T-helper 1 cell treated with Interleukin-12 subunit alpha and Interleukin-12 subunit beta and Interleukin-4 antibody, amounts not matched to agents 30 ng/mL and 1 ng/mL, for 36 hours (primary cell): ENCODE measurements around the gene DNAJC28. TPM values are rescaled to one million over a fixed set of nuclear protein-coding genes. Genes with fewer than 3 reads are reported as not detected.
"Not testable (repeated sequence)": the region's sequence is repeated elsewhere in the genome, so short reads cannot be mapped to it uniquely, and the experiment has no call there.

Source experiments
- intact Hi-C: fragments of 100-400 bp; cut with micrococcal nuclease; formaldehyde crosslinking; loops from one replicate; pipeline ENCODE4 v1.15.1; 2024
- total RNA-seq: library from RNA; stranded (reverse); gene quantifications from 2 replicates; pipeline ENCODE4 v1.2.3, GENCODE V29; 2022

The DNAJC28 gene
- total RNA-seq, 1 donor from 2014 or later, result 0.15 TPM

DNA sequence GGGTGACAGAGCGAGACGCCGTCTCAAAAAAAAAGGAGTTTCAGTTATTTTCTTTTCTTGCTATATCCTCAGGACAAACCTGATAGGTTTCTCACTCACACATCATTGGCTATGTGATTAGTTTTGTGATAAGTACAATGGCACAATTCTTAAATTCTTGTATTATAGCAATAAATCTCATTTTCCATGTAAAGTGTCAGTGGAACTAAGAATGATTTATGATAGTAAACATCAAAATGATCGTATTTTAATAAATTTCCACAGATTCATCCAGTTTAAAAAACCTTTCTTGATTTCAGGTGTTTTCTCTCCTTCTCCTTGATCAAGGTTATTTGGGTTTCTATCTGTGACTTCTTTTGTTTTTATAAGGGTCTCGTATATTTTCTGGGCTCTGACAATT lies 3.5 kb downstream of the DNAJC28 start:
- intact Hi-C loops, result no loop called here

DNA sequence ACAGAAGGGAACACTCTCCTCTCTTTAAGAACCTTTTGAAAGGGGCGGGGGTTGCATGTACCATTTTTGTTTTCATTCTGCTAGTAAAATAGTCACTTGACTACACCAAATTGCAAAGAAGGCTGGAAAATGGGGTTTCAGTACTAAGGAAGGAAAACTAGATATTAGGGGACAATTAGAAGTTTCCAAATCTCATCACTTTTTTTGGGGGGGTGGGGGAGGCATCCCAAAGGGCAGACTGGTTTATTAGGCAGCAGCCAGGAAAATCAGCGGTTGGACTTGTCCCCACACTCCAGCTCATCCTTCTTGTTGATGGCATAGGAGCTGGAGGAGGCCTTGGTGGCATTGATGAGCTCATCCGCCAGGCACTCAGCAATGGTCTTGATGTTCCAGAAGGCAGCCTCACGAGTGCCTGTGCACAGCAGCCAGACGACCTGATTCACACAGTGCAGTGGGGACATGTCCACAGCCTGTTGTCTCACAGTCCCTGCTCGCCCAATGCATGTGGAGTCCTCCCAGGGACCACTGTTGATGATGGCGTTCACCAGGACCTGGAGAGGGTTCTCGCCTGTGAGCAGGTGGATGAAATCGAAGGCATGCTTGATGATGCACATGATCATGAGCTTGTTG lies 10.1 kb downstream of the DNAJC28 start:
- intact Hi-C loops, result no loop called here

DNA sequence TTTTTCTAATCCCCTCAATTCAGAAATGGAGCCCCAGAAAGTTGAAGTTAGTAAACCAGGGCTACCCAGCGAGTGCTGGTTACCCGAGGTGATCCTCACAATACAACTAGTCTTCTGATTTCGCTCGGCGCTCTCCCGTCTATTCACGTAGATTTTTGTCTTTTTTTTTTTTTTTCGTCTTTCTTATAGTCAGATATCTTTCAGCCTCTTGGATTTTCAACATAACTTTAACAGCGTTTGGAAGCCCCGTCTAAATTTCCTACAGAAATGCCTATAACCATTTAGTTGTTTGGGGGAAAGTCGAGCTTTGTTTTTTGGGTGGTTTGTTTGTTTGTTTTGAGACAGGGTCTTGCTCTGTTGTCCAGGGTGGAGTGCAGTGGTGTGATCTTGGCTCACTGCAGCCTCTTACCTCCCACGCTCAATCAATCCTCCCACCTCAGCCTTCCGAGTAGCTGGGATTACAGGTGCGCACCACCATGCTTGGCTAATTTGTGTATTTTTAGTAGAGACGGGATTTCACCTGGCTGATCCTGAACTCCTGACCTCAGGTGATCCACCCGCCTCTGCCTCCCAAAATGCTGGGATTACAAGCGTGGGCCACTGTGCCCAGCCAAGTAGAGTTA lies 10.9 kb downstream of the DNAJC28 start:
- intact Hi-C loops, result loop anchor here (1.0 kb wide), 5 partner anchors 11 to 162 kb away; partner anchors contain the start of genes DNAJC28, DONSON, GART and IFNAR1

DNA sequence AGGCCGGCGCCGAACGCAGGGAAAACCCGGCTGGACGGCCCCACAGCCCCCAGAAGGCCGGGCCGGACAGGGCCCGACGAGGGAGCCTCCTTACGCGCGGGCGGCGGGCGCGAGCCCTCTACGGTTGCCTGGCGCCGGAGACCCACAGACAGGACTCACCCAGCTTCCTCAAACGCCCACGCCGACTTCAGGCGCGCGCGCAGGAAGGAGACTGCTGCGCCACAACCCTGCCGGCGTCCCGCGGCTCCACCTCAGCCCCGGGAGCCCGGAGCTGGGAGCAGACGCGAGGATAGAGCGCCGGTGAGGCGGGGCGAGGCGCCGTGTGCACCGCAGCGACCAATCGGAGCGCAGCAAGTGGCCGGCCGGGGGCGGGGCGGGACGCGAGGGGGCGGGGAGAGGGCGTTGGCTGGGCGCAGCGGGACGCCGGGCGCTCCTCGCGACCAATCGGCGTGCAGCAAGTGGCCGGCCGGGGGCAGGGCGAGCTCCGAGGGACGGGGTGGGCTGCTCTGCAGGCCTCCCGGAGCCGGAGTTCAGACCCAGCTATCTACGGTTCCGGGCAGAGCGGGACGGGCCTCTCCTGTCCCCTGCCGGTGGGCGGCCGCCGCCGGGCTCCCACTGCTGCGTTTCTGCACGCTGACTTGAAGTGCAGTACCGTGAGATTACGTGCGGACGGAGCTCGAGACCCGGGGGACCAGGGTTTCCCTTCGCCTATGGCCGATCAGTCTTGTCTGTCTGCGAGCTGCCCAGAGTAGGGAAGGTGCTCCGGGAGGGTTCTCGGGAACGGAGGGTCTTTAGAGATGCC lies 11.6 kb downstream of the DNAJC28 start, which contains the start of gene TMEM50B:
Gene TMEM50B (minus strand): TSS at position 296 of the 802 bp plus-strand sequence. CDS start 11,089 bp downstream, outside the sequence.
- intact Hi-C loops, result loop anchor here (1.0 to 5.0 kb wide), 12 partner anchors 11 to 1201 kb away; partner anchors contain the start of genes DNAJC28, DONSON, GART and IFNAR1

DNA sequence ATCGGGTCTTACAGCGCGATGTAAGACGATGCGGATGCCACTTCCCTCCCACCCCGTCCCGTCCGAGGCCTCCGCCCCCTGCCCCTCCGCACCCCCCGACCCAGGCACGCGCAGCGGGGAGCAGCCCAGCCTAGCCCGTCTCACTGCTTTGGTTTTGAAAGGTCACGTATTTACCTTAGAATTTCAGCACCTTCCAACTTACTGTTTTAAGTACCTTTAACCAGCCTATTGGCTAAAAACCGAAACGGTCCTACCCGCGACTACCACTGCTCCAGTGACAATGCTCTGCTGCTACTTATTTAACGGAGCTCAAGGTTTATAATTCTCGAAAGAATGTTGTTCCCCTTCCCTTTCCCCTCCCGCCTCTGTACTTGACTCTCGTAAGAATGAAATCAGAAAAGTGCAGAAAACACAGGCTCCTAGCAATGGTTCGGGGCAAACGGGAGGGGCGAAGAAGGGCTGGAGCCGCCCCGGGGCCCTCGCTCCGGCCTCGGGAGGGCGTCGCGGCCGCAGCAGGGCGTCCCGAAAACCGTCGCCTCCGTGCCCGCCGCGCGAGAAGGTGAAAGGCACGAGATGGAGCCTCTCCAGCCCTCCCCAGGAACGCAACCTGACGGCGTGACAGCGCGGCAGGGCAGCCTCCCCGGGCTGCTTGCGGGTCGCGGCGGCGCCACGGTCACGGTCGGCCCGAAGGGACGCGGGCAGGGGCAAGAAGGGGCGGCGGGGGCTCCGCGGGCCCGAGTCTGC lies 12.4 kb downstream of the DNAJC28 start:
- intact Hi-C loops, result loop anchor here (1.0 to 5.0 kb wide), 7 partner anchors 35 to 1200 kb away; partner anchors contain the start of genes IFNGR2, MIS18A, SYNJ1 and URB1

DNA sequence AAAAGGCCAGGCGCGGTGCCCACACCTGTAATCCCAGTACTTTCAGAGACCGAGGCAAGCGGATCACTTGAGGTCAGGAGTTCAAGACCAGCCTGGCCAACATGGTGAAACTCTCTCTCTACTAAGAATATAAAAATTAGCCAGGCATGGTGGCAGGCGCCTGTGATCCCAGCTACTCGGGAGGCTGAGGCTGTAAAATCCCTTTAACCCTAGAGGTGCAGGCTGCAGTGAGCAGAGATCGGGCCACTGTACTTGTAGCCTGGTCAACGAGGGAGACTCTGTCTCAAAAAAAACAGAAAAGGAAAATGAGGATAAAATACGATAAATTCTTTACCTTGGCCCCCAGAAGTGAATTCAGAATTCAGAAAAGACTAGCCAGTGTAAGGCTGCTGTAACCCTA lies 13.3 kb downstream of the DNAJC28 start:
- intact Hi-C loops, result loop anchor here (5.0 kb wide), 3 partner anchors 76 to 1086 kb away; partner anchors contain the start of genes IFNGR2, SYNJ1 and URB1

DNA sequence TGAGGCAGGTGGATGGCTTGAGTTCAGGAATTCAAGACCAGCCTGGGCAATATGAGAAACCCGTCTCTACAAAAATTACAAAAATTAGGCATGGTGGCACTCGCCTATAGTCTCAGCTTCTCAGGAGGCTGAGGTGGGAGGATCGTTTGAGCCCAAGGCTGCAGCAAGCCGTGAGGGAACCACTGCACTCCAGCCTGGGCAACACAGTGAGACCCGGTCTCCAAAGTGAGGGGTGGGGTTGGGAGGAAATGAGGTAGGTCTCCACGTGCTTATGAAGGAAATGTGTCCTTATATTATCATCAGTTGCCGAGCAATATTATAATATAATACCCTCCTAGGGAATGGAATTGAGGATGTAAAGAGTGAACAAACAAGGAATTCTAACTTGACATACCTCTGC lies 14.4 kb downstream of the DNAJC28 start:
- intact Hi-C loops, result loop anchor here (5.0 kb wide), 3 partner anchors 75 to 1085 kb away; partner anchors contain the start of genes IFNGR2, SYNJ1 and URB1

DNA sequence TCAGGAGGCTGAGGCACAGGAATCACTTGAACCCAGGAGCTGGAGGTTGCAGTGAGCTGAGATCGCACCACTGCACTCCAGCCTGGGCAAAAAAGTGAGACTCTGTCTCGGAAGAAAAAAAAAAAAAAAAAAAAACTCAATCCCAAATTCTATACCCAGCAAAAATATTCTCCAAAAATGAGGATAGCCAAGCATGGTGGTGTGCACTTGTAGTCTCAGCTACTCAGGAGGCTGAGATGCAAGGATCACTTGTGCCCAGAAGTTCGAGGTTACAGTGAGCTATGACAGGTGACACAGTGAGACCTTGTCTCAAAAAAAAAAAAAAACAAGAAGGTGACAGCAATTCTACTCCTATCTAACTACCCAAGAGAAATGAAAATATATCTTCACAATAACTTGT lies 18.2 kb downstream of the DNAJC28 start:
- intact Hi-C loops, result no loop called here

DNA sequence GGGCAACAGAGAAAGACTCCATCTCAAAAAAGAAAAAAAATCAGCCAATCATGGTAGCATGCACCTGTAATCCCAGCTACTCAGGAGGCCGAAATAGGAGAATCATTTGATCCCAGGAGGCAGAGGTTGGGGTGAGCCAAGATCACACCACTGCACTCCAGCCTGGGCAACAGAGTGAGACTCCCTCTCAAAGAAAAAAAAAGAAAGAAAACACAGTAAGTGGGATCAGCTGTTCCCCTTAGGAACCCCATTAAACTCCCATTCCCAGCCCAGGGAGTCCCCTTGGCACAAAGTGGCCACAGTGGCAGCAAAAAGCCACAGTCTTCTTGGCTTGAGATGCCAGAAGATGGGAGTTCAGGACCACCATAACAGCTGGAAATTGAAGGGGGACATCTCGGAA lies 20.8 kb downstream of the DNAJC28 start:
- intact Hi-C loops, result no loop called here

DNA sequence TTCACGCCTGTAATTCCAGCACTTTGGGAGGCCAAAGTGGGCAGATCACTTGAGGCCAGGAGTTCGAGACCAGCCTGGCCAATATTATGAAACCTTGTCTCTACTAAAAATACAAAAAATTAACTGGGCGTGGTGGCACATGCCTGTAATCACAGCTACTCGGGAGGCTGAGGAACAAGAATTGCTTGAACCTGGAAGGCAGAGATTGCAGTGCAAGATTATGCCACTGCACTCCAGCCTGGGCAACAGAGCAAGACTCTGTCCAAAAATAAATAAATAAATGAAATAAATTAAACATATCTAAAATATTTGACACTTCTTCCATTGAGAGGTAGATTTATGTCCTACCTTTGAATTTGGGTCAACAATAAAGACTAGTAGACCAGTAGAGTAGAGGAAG lies 22.3 kb downstream of the DNAJC28 start:
- intact Hi-C loops, result not testable (repeated sequence)

DNA sequence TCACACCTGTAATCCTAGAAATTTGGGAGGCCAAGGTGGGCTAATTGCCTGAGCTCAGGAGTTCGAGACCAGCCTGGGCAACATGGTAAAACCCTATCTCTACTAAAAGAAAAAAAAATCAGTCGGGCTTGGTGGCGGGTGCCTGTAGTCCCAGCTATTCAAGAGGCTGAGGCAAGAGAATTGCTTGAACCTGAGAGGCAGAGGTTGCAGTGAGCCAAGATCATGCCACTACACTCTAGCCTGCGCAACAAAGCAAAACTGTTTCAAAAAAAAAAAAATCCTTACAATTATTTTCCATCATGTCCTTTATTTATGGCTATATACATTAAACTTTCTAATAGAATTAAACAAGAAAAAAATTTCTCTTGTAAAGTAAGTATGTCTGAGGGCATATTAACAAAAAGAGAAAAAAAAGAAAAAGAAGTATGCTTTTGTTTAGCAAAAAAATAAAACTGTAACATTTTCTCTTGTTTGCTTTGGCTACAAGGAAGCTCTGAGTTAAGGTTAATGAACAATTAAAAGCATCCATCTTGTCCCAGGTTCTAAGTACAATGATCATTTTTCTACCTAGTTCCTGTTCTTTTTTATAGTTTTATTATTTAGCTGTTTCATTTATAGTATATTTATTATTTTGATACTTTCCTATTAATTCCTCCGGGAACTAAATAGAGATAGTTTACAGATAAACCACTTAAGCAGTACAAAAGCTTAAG lies 29.8 kb downstream of the DNAJC28 start:
- intact Hi-C loops, result no loop called here

DNA sequence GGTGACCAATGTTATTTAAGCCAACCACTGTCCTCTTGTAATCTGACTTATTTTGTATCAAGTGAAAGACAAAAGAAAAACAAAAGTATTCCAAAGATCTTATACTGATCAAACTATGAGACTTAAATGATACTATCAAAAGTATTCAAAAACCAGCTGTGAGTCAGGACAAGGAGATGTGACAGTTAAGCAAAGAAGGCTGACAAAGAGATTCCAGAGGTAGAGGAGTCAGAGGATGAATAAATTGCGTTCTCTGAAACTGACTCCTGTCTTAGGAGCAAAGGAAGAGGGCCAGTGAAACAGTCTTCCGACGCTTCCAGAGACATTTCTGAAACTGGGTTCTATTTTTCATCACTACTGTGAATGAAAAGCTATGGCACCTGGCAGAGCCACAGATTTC lies 32.7 kb downstream of the DNAJC28 start:
- intact Hi-C loops, result no loop called here

DNA sequence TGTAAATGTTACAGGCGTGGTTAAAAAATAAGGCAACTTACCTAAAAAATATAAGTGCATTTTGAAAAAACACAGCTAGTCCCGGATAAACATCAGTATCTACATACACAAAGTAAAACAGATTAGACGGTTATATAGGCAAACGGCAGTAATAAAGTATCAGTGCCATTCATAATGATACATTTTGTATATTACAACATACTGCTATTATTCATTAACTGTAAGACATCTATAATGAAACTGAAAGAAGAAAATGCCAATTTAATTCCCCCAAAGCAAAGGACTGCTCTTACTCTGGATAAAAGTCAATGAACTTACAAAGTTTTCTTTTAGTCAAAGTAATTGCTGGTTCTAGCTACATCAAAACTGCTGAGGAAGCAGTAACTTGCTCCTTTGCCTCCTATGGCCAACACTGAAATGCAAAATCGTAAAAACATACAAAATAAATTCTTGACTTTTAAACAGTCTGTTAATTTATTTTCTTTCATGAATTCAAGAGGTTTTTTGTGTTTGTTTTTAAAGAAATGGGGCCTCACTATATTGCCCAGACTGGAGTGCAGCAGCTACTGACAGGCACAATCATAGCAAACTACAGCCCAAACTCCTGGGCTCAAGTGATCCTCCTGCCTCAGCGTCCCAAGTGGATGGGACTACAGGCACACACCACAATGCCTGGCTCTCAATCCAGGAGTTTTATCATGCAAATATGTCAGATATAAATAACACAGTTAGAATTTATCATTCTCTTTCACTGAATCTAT lies 35.6 kb downstream of the DNAJC28 start:
- intact Hi-C loops, result no loop called here

DNA sequence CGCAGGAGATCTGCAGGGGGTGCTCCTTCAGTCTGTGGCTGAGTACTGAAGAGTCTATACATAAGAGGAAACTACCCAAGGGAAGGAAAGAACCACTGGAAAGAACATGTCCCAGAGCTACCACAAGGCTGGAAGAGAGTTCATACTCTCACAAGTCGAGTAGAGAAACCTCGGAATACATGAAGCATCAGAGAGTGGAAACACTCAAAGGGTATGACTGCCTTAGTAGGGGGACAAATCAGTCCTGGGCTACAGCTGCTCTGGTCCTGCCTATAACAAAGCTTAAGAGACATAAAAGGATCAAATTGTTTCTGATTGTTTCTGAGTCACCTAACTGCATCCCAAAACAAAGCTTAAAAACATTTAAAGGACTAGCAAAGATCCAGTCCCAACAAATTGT lies 39.2 kb downstream of the DNAJC28 start:
- intact Hi-C loops, result no loop called here

DNA sequence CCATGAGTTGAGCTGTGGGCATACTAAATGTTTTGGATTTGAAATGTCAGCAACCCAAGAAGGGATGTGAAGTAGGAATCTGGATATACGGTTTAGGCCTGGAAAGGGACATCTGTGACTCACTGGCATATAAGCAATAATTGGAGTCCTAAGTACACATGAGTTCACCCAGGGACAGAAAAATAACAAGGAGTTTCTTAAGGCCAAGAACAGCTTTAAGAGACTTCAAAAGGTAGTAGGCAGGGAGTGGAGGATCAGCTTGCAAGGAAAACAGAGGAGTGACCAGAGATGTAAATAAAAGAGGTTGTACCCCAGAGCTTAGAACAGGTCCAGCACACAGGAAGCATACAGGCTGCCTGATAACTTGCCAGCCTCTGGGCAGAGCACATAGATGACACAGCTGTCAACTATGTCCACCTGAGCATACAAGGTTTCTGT lies 39.9 kb downstream of the DNAJC28 start:
- intact Hi-C loops, result no loop called here

DNA sequence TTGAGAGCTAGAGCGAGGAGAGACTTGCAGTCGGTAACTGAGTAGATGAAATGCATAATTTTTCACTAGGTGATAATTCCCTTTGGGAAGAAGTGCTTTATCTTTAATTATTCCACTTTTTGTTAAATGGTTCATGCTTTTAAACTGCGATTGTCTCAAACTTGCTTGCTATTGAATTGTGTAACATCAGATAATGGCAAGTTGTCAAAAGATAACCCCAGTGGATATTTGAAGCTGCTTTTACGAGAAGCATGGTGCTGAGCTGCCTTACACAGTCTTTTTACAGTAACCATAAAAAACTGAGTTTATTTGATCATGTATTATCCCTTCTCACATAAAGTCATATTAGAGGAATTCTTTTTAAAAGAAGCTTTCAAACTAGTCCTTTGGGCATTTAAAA lies 41.9 kb downstream of the DNAJC28 start:
- intact Hi-C loops, result loop anchor here (5.0 to 10.0 kb wide), 3 partner anchors 182 to 615 kb away; partner anchors contain the start of gene IL10RB

DNA sequence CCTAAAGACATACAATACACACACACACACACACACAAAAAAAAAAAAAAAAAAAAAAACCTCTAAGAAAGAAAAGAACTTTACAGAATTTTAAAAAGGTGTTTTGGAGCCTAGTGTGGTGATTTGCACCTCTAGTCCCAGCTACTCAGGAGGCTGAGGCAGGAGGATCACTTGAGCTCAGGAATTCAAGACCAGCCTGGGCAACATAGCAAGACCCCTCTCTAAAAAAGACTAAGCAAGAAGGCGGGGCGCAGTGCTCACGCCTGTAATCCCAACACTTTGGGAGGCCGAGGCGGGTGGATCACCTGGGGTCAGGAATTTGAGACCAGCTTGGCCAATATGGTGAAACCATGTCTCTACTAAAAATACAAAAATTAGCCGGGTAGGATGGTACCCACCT lies 44.9 kb downstream of the DNAJC28 start:
- intact Hi-C loops, result loop anchor here (5.0 to 10.0 kb wide), 3 partner anchors 179 to 612 kb away; partner anchors contain the start of gene IL10RB

DNA sequence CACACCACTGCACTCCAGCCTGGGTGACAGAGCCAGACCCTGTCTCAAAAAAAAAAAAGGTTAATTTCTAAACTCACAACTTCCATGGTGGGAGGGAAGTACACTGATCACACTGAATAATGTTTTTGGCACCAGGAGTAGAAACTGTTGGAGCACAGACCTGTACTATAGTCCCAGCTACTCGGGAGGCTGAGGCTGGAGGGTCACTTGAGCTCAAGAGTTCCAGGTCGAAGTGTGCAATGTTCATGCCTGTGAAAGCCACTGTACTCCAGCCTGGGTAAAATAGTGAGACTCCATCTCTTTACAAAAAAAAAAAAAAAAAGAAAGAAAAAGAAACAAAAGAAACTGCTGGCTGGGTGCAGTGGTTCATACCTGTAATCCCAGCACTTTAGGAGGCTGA lies 47.0 kb downstream of the DNAJC28 start:
- intact Hi-C loops, result loop anchor here (10.0 kb wide), 1 partner anchor 610 kb away; no protein-coding TSS in a partner anchor

DNA sequence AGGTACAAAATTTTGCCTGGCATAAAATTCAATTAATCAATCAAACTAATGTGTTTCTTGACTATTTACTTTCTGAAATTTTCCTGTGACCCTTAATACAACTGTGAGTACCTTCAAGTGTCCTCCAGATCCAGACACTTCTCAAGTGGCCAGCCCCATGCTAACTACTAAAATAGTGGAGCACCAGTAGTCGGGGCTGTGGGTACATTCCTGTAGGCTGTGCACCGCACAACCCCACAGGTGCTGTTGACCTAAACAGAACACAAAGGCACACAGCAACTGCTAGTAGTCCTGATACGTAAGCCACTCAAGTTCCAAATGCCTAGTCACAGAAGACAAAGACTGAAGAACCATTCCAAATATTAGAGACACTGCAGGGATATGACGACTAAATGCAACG lies 48.3 kb downstream of the DNAJC28 start:
- intact Hi-C loops, result loop anchor here (10.0 kb wide), 1 partner anchor 608 kb away; no protein-coding TSS in a partner anchor
